SK-N-SH (cell line): ENCODE results near the gene TSSK2. TPM values are rescaled to one million over a fixed set of nuclear protein-coding genes. Genes with fewer than 3 reads are reported as not detected.

ENCODE experiments used
- polyA plus RNA-seq, 3 experiments: library from polyadenylated mRNA; depleted of rRNA; stranded (reverse); fragments of >200 nt; gene quantifications; 2 replicates each; pipeline ENCODE4 v1.2.3, GENCODE V29; 2012

TSSK2 gene
- polyA plus RNA-seq, 1 of the 3 experiments (the other 2 are of a cell fraction), result not detected

Other genes with a start within 250 kb of the TSSK2 start
- 1.2 TPM in 2 replicates for gene DGCR6, start 225.0 kb upstream of the TSSK2 start, polyA plus RNA-seq (2012; rRNA removed)
- gene PRODH, start 195.0 kb upstream of the TSSK2 start, polyA plus RNA-seq (2012; rRNA removed), result 0.03 and 0.23 TPM in 2 replicates
- 21.5 and 30.4 TPM in 2 replicates for gene DGCR2, start 8.9 kb upstream of the TSSK2 start, polyA plus RNA-seq (2012; rRNA removed)
- 14.5 and 15.4 TPM in 2 replicates for gene ESS2, start 13.3 kb downstream of the TSSK2 start, polyA plus RNA-seq (2012; rRNA removed)
- gene GSC2, start 19.0 kb downstream of the TSSK2 start, polyA plus RNA-seq (2012; rRNA removed), result not detected in 2 replicates
- gene SLC25A1, start 47.4 kb downstream of the TSSK2 start, polyA plus RNA-seq (2012; rRNA removed), result 34.2 and 44.7 TPM in 2 replicates
- gene CLTCL1, start 160.4 kb downstream of the TSSK2 start, polyA plus RNA-seq (2012; rRNA removed), result 6.7 and 8.6 TPM in 2 replicates